Stomach (tissue), 9 donors: ENCODE data around the gene PRKACA. TPM values are rescaled to one million over a fixed set of nuclear protein-coding genes. Genes with fewer than 3 reads are reported as not detected.

Source experiments
- DNase-seq, 2 donors: peaks; one replicate each; pipeline versions ENCODE4 v3.0.0 to v3.0.0-alpha.2; 2013 to 2019
- H3K27ac ChIP-seq, 5 donors: fragments of 200-600 bp in 4 of 5; sonication (generic) in 4 of 5; one replicate each; pipeline ENCODE4 v1.5.1; 2013 to 2019; ENCODE audit warnings: mild to moderate bottlenecking in 1 of 5, moderate library complexity in 1 of 5
- H3K27me3 ChIP-seq, 3 donors: fragments of 200-600 bp; sonication (generic); one replicate each; pipeline ENCODE4 v1.5.1; 2017 to 2019; ENCODE audit warnings: mixed run types in 1 of 3
- H3K36me3 ChIP-seq, 4 donors: fragments of 200-600 bp; sonication (generic); 1 replicate in 3 of 4; 2 replicates in 1 of 4; pipeline ENCODE4 v1.5.1; 2016 to 2019
- H3K4me1 ChIP-seq, 4 donors: fragments of 200-600 bp; sonication (generic); one replicate each; pipeline ENCODE4 v1.5.1; 2016 to 2019
- H3K4me3 ChIP-seq, 4 donors: fragments of 200-600 bp; sonication (generic) in 3 of 4; one replicate each; pipeline ENCODE4 v1.5.1; 2016 to 2019; ENCODE audit warnings: mild to moderate bottlenecking in 1 of 4
- H3K9me3 ChIP-seq, 4 donors: fragments of 200-600 bp; sonication (generic); one replicate each; pipeline ENCODE4 v1.5.1; 2016 to 2019
- EP300 ChIP-seq: sonication (generic); formaldehyde crosslinking; IDR thresholded peaks from one replicate; pipeline ENCODE4 v1.6.1; 2017; ENCODE audit warnings: antibody characterized with exemption
- POLR2A ChIP-seq, 4 donors: fragments of 450-650 bp; IDR thresholded peaks; one replicate each; pipeline ENCODE4 v1.6.1; 2016; ENCODE audit warnings: antibody characterized with exemption in 4 of 4, control low read depth in 2 of 4, mild to moderate bottlenecking in 1 of 4, moderate library complexity in 1 of 4
- POLR2AphosphoS5 ChIP-seq, 3 donors: sonication (generic); formaldehyde crosslinking; IDR thresholded peaks; one replicate each; pipeline ENCODE4 v1.6.1; 2016; ENCODE audit warnings: antibody characterized with exemption in 3 of 3
- WGBS, 5 donors: extraction: QIAGEN DNeasy Blood & Tissue Kit in 3 of 5; methylation state at CpG; one replicate each; pipeline versions ENCODE4 v1.1.5 to v1.1.7; 2013 to 2018; 5-methylcytosine and 5-hydroxymethylcytosine counted together
- intact Hi-C: fragments of 100-400 bp; cut with DNase I; formaldehyde crosslinking; loops from one replicate; pipeline ENCODE4 v1.15.1; 2023; ENCODE audit warnings: low total_unique reads
- polyA plus RNA-seq, 3 donors: library from polyadenylated mRNA; stranded (reverse); fragments of 200-250 nt; gene quantifications; one replicate each; pipeline ENCODE4 v1.2.3, GENCODE V29; 2013
- total RNA-seq, 5 donors: library from RNA; depleted of rRNA; stranded (reverse); fragments of >200 nt; gene quantifications; one replicate each; pipeline versions ENCODE4 v1.1.0 to v1.2.3, GENCODE V29; 2014 to 2016
- TF ChIP-seq, protein P1 (sequence below), 7 experiments: fragments of 450-650 bp in 4 of 7; fragments of 200-600 bp in 3 of 7; sonication (generic) in 3 of 7; IDR thresholded peaks; one replicate each; pipeline ENCODE4 v1.5.1; 2016 to 2019; ENCODE audit warnings: antibody characterized with exemption in 7 of 7, control low read depth in 2 of 7, mild to moderate bottlenecking in 1 of 7
- donor health status: healthy with polysubstance abuse.
- donor health status: Bipolar disorder and iron deficiency.
- donor health status: healthy.

Gene PRKACA
- total and polyA plus RNA-seq, 8 donors: 14.7 to 159 (median 29.9) TPM

DNA sequence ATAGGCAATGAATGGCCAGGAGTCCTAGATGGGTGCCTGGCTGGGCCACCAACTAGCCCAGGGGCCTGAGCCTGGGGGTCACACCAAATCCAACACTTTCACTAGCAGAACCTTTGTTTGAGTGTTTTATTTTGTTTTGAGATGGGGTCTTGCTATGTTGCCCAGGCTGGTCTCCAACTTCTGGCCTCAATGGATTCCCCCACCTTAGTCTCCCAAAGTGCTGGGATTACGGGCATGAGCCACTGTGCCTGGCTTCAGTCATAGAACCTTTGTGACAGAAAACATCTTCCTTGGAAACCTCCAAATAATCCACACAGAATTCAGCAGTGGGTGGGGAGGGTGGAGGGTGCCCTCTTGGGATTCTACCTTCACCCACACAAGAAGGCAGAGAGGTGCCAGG lies 6.1 kb downstream of the PRKACA start:
- Histone ChIP-seq H3K9me3 (no peaks in the 10 kb centered on the region), H3K27me3 (no peaks in the 10 kb centered on the region), H3K4me3 (no peak overlapping the region), H3K36me3 (peaks cover 6 to 24% (median 18%) of the 10 kb centered on the region in 4 donors), H3K4me1 (peaks cover 41 to 78% (median 56%) of the 10 kb centered on the region in 4 donors), H3K27ac (peak overlapping the region in 3 of 5 donors; percentile 84 to 99 (median 97))
- intact Hi-C loops: no loop called here
- TF ChIP-seq EP300: no peak
- TF ChIP-seq, protein P1, sequence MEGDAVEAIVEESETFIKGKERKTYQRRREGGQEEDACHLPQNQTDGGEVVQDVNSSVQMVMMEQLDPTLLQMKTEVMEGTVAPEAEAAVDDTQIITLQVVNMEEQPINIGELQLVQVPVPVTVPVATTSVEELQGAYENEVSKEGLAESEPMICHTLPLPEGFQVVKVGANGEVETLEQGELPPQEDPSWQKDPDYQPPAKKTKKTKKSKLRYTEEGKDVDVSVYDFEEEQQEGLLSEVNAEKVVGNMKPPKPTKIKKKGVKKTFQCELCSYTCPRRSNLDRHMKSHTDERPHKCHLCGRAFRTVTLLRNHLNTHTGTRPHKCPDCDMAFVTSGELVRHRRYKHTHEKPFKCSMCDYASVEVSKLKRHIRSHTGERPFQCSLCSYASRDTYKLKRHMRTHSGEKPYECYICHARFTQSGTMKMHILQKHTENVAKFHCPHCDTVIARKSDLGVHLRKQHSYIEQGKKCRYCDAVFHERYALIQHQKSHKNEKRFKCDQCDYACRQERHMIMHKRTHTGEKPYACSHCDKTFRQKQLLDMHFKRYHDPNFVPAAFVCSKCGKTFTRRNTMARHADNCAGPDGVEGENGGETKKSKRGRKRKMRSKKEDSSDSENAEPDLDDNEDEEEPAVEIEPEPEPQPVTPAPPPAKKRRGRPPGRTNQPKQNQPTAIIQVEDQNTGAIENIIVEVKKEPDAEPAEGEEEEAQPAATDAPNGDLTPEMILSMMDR (IDR thresholded peaks at IDR 0.05): no peak
- WGBS, 5 donors: 79 to 100% (median 98%) methylated on average over 1 of the region's 1 CpG
- DNase-seq: no peak

DNA sequence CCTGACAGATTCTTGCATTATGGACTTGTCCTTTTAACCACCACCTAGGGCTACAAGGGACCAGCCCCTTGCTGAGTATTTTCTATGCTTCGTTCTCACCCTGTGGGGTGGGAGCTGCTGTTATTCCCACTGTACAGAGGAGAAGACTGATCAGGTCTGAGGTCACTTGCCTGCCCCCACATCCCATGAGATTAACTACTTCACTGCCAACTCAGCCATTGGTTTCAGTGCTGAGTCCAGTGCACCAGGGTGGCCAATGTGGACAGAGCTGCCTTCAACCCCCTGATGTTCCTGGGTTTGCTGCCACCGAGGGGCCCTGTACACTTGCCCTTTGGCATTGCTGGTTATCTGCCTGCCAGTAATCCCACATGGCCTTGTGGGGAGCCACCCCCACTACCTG lies 6.9 kb downstream of the PRKACA start:
- Histone ChIP-seq H3K4me1 (peaks cover 33 to 70% (median 48%) of the 10 kb centered on the region in 4 donors), H3K4me3 (no peak overlapping the region), H3K27me3 (no peaks in the 10 kb centered on the region), H3K9me3 (no peaks in the 10 kb centered on the region), H3K27ac (no peak overlapping the region), H3K36me3 (peaks cover 13 to 33% (median 26%) of the 10 kb centered on the region in 4 donors)
- no peak for DNase-seq
- WGBS, 5 donors: 58 to 78% (median 73%) methylated on average over 2 of the region's 2 CpGs
- no peak for TF ChIP-seq EP300
- TF ChIP-seq POLR2A (IDR thresholded peaks at IDR 0.05): no peak
- TF ChIP-seq POLR2AphosphoS5 (IDR thresholded peaks at IDR 0.05): no peak
- TF ChIP-seq, protein P1 (IDR thresholded peaks at IDR 0.05): no peak
- intact Hi-C loops: no loop called here

DNA sequence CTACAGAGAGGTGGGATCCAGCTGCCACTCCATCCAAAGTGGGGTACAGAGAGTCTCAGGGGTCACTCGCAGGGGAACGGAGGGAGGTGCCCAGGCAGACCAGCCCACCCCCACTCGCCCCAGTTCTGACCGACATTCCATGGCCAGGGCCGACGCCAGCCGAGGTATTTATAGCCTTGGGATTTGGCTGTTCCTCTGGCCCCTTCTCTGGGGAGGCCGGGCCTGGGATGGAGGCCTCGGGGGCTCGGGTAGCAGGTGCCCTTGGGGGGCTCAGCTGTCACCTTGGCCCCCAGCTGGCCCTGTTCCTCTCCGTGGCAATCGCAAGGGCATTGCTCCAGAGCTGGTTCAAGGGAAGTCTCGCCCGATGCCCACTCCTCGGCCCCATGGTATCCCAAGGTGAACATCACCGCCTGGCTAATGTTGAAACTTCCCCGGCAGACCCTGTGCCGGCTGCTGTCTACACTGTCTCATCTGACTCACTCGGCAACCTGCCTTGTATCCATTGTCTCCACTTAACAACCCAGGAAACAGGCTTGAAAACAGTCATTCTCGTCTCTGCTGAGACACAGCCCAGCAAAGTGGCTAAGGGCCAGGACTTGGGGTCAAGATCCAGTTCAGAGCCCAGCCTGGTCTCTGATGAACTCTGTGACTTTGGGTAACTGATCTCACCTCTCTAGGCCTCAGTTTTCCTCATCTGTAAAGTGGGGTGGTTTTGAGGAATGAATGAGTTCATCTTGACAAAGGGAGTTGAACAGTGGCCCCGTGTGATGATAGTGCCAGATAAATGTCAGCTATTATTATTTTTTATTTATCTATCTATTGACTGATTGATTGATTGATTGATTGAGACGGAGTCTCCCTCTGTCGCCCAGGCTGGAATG lies 9.7 kb downstream of the PRKACA start:
- intact Hi-C loops: no loop called here

DNA sequence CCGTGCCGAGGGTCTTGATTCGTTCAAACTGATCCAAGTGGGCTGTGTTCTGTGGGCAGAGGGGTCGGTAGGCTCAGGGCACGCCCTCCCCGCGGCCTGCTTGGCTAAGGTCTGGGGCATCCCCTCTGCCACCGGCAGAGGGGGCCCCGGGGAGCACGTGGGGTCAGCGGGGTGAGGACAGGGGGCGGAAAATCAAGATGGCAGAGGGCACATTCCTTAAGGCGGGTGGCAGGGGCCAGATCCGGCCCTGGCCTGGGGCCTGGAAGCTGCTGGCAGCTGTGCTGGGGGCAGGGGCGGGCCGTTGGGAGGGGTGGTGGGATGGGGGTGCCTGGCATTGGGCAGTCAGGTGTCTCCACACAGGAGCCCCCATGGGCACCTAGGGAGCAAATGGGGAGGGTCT lies 10.7 kb downstream of the PRKACA start:
- peaks cover 32 to 70% (median 61%) of the 10 kb centered on the region in 4 donors for H3K36me3 ChIP-seq
- intact Hi-C loops: no loop called here
- H3K27ac ChIP-seq: peak overlapping the region in 2 of 5 donors; percentile 60 to 79
- WGBS, 5 donors: 86 to 96% (median 90%) methylated on average over 4 to 16 of the region's 16 CpGs
- DNase-seq: no peak
- H3K4me1 ChIP-seq: peaks cover 0 to 31% (median 11%) of the 10 kb centered on the region in 4 donors
- TF ChIP-seq POLR2A (IDR thresholded peaks at IDR 0.05): no peak
- TF ChIP-seq, protein P1 (IDR thresholded peaks at IDR 0.05): no peak
- TF ChIP-seq EP300: no peak
- H3K27me3 ChIP-seq: no peaks in the 10 kb centered on the region
- H3K4me3 ChIP-seq: no peak overlapping the region
- no peaks in the 10 kb centered on the region for H3K9me3 ChIP-seq

More for the DNA sequence above, 9.7 kb downstream of the PRKACA start:
- no peaks in the 10 kb centered on the region for H3K9me3 ChIP-seq
- no peaks in the 10 kb centered on the region for H3K27me3 ChIP-seq
- TF ChIP-seq, protein P1 (IDR thresholded peaks at IDR 0.05): no peak
- peak in 1 of 3 donors; percentile 5 for TF ChIP-seq POLR2AphosphoS5 (IDR thresholded peaks at IDR 0.05)
- TF ChIP-seq EP300: no peak
- no peak for TF ChIP-seq POLR2A (IDR thresholded peaks at IDR 0.05)
- 73 to 90% (median 86%) methylated on average over 22 to 23 of the region's 23 CpGs for WGBS, 5 donors
- DNase-seq: no peak
- H3K4me1 ChIP-seq: peaks cover 7 to 41% (median 21%) of the 10 kb centered on the region in 4 donors
- no peak overlapping the region for H3K4me3 ChIP-seq
- peaks cover 23 to 60% (median 53%) of the 10 kb centered on the region in 4 donors for H3K36me3 ChIP-seq
- peak overlapping the region in 4 of 5 donors; percentile 27 to 79 (median 51) for H3K27ac ChIP-seq
